Lung (tissue), 12 donors: ENCODE results near the gene TMEM169. TPM values are rescaled to one million over a fixed set of nuclear protein-coding genes. Genes with fewer than 3 reads are reported as not detected.

ENCODE experiments used
- ATAC-seq: fragments of 200-7000 bp; cut with Tn5 transposase; one replicate; pipeline ENCODE4 v1.9.1; 2020; ENCODE audit warnings: moderate number of reproducible peaks; ENCODE audit not compliant: insufficient read depth, low FRiP score
- DNase-seq, 3 donors: peaks; one replicate each; pipeline ENCODE4 v3.0.0-alpha.2; 2013 to 2017
- H3K27ac ChIP-seq, 2 donors: one replicate each; pipeline ENCODE4 v1.5.1; 2013; ENCODE audit warnings: mild to moderate bottlenecking in 2 of 2, moderate library complexity in 2 of 2, control low read depth in 1 of 2, inconsistent platforms in 1 of 2, low read depth in 1 of 2, low read length in 1 of 2
- H3K27me3 ChIP-seq, 3 donors: one replicate each; pipeline ENCODE4 v1.5.1; 2013; ENCODE audit warnings: low read length in 2 of 3; ENCODE audit not compliant: control insufficient read depth in 3 of 3, insufficient read depth in 3 of 3
- H3K36me3 ChIP-seq, 4 donors: one replicate each; pipeline ENCODE4 v1.5.1; 2013; ENCODE audit warnings: low read length in 4 of 4, mild to moderate bottlenecking in 1 of 4, moderate library complexity in 1 of 4; ENCODE audit not compliant: control insufficient read depth in 4 of 4, insufficient read depth in 4 of 4
- H3K4me1 ChIP-seq, 5 donors: one replicate each; pipeline ENCODE4 v1.5.1; 2013; ENCODE audit warnings: low read length in 5 of 5, mild to moderate bottlenecking in 2 of 5, moderate library complexity in 1 of 5; ENCODE audit not compliant: control insufficient read depth in 5 of 5, insufficient read depth in 5 of 5
- H3K4me3 ChIP-seq: one replicate; pipeline ENCODE4 v1.5.1; 2013; ENCODE audit warnings: mild to moderate bottlenecking, control low read depth, moderate library complexity
- H3K9ac ChIP-seq, 2 donors: one replicate each; pipeline ENCODE4 v1.5.1; 2013; ENCODE audit warnings: low read length in 2 of 2, control low read depth in 1 of 2; ENCODE audit not compliant: insufficient read depth in 1 of 2
- H3K9me3 ChIP-seq, 4 donors: one replicate each; pipeline ENCODE4 v1.5.1; 2013; ENCODE audit warnings: low read length in 3 of 4, mild to moderate bottlenecking in 1 of 4, moderate library complexity in 1 of 4; ENCODE audit not compliant: control insufficient read depth in 4 of 4, insufficient read depth in 3 of 4
- CTCF ChIP-seq: IDR thresholded peaks from 2 replicates; pipeline ENCODE4 v1.5.1; 2012; ENCODE audit warnings: mild to moderate bottlenecking; ENCODE audit errors: control extremely low read depth, extremely low read depth
- WGBS, 2 donors: extraction: QIAGEN DNeasy Blood & Tissue Kit; methylation state at CpG; one replicate each; pipeline ENCODE4 v1.1.7; 2013; 5-methylcytosine and 5-hydroxymethylcytosine counted together
- polyA plus RNA-seq, 2 donors: library from polyadenylated mRNA; stranded (reverse); fragments of 200-250 nt; gene quantifications; one replicate each; pipeline ENCODE4 v1.2.1, GENCODE V29; 2013
- total RNA-seq, 2 donors: library from RNA; depleted of rRNA in 1 of 2; stranded (reverse); fragments of >200 nt in 1 of 2; gene quantifications; one replicate each; pipeline ENCODE4 v1.2.1, GENCODE V29; 2014 to 2021
- donor health status: control.
- donor health status: control.
- donor health status: Bipolar disorder and iron deficiency.
- donor health status: healthy.
- donor health status: DM: yes; HTN: yes; CAD: no.

TMEM169 gene
- total and polyA plus RNA-seq, 4 donors = 0.14 to 0.67 (median 0.62) TPM

- H3K9ac ChIP-seq = no peak overlapping the region
- WGBS, 2 donors = 53 to 74% methylated on average over 6 of the region's 6 CpGs
- DNase-seq = peak in 2 of 3 donors; percentile 47 to 56
- H3K9me3 ChIP-seq = no peaks in the 10 kb centered on the region
- no peak for ATAC-seq
- no peak overlapping the region for H3K27ac ChIP-seq
- peaks cover 0 to 10% (median 0%) of the 10 kb centered on the region in 5 donors for H3K4me1 ChIP-seq
- H3K36me3 ChIP-seq = peaks cover 21 to 68% (median 57%) of the 10 kb centered on the region in 4 donors
- TF ChIP-seq CTCF = no peak
- H3K27me3 ChIP-seq = no peaks in the 10 kb centered on the region
- no peak overlapping the region for H3K4me3 ChIP-seq
Observed at GRCh38 chr2:216130346-216130971, 48.7 kb downstream of the TMEM169 start.

- H3K9ac ChIP-seq = no peak overlapping the region
- H3K4me3 ChIP-seq = no peak overlapping the region
- DNase-seq (no peak), ATAC-seq (no peak)
- no peak for TF ChIP-seq CTCF
- H3K4me1 ChIP-seq = peaks cover 0 to 10% (median 0%) of the 10 kb centered on the region in 5 donors
- H3K27me3 ChIP-seq = no peaks in the 10 kb centered on the region
- H3K36me3 ChIP-seq = peaks cover 26 to 65% (median 52%) of the 10 kb centered on the region in 4 donors
- H3K9me3 ChIP-seq = no peaks in the 10 kb centered on the region
- 65 to 87% methylated on average over 3 of the region's 3 CpGs for WGBS, 2 donors
- H3K27ac ChIP-seq = no peak overlapping the region
Observed at GRCh38 chr2:216131175-216131926, 49.6 kb downstream of the TMEM169 start.

GRCh38 chr2:216132585-216132984, 50.9 kb downstream of the TMEM169 start:
- H3K36me3 ChIP-seq = peaks cover 26 to 68% (median 56%) of the 10 kb centered on the region in 4 donors
- H3K4me1 ChIP-seq = peaks cover 0 to 10% (median 0%) of the 10 kb centered on the region in 5 donors
- no peak overlapping the region for H3K4me3 ChIP-seq
- no peak for ATAC-seq
- H3K9ac ChIP-seq = no peak overlapping the region
- no peak overlapping the region for H3K27ac ChIP-seq
- no peak for DNase-seq
- no peaks in the 10 kb centered on the region for H3K9me3 ChIP-seq
- TF ChIP-seq CTCF = no peak
- H3K27me3 ChIP-seq = no peaks in the 10 kb centered on the region
